Nucleus accumbens (tissue), 56 donors: ENCODE data around the gene HIVEP3.

Experiments used
- DNase-seq, 56 donors: peaks; one replicate each; lab custom pipeline; 2025; lab: John Stamatoyannopoulos, UW

HIVEP3 gene

GRCh38 chr1:41678111-41678878 is 240.4 kb downstream of the HIVEP3 start:
- no peak for DNase-seq

- DNase-seq: no peak
Observed at GRCh38 chr1:41677620-41678019, 241.1 kb downstream of the HIVEP3 start.

DNA sequence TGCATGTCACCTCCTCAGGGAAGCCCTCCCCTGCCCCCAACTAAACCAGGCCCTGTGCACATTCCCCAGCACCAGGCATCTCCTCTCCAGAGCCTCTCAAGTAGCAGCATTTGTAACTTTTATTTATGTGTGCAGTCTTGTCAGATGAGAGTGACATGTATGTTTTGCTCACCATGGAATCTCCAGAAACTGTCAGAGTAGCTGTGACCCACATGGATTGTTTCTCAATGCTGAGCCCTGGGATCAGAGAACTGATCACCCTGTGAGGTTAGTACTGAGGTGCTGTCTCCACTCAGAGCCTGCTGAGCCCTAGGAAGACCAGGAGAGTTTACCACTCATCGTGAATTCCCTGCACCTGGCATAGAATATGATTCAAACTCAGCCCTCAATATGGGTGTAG is 243.3 kb downstream of the HIVEP3 start:
- no peak for DNase-seq

DNA sequence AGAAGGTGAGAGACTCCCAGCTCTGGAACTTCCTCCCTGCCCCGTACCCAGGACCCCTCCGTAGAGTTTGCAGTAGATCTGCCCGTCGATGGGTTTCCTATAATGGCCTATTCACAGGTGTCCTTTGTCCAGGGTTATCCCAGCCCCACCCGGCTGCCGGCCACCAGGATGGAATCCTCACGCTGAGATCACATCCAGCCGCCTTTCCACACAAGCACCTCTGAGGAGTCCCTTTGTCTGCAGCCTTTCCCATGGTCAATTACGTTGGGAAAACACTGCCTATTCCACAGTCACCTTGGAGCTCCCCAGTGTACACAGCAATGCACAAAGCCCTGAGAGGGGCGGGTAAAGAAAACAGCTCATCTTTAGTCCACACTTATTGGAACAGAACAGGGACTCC is 244.2 kb downstream of the HIVEP3 start:
- no peak for DNase-seq

GRCh38 chr1:41673806-41674205 is 244.9 kb downstream of the HIVEP3 start:
- no peak for DNase-seq

DNA sequence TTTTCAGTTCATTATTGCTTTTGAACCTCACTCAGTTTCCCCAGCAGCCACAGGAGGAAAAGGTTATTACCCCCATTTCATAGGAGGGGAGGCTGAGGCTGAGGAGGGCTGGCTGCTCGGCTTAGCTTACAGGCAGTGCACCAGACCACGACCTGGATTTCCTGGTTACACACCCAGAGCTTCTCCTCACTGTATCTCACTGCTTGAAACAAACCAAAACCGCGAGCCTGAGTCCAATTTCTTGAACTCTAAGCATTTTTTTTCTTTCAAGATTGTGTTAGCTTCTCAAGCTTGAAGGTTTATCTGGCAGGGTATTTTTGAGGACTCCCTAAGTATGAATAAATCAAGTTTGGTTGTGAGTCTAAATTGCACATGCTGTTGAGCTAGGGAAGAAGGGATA is 245.3 kb downstream of the HIVEP3 start:
- DNase-seq: no peak

DNA sequence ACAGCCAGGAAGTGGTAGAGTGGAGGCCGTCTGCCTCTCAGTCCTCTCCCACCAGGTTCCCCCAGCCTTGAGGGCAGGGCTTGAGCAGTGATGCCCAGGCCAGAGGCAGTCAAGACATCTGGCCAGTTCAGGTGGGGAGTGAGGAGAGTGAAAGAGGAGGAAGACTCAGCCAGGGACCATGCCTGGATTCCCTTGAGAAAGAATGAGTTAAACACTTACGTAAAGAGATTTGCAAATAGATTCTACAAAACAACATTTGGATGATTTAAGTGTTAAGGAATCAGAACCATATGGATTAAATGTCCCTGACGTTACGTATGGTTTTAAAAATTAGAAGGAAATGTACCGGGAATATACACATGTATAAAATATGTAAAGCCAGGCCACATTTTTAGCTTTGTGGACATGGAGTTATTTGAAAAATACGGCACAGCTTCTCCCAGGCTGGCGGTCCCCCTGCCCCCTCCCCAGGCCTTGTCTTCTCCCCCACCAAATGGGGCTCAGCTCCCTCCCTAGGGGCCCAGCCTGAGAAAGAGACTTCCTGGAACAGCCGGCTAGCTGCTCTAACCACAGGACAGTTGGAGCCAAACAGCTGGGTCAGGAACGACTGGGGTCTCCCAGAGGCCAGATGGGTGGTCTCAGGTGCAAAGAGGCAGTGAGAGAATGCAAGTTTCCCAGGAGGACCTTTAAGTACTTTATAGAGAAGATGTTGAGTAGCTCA is 245.9 kb downstream of the HIVEP3 start:
- no peak for DNase-seq

DNA sequence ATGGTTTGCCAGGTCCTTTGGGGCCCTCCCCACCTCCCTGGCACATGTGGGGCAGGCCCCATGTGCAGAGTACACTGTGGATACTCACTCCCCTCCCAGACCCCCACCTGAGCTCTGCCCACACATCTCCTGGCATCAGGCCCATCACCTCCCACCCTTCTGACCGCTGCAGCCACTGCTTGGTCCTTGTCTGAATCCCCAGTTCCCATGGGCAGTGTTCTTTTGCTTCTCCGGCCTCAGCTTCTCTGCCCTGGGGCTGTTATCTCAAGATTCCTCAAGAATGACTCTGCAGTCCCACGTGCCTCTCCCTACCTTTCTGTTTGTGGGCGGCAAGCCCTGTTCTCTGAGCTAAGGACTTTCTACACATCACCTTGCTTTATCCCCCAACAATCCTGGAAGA is 246.5 kb downstream of the HIVEP3 start:
- DNase-seq: peak in 1 of 56 donors; percentile 4

GRCh38 chr1:41671116-41671755 is 247.5 kb downstream of the HIVEP3 start:
- no peak for DNase-seq

DNA sequence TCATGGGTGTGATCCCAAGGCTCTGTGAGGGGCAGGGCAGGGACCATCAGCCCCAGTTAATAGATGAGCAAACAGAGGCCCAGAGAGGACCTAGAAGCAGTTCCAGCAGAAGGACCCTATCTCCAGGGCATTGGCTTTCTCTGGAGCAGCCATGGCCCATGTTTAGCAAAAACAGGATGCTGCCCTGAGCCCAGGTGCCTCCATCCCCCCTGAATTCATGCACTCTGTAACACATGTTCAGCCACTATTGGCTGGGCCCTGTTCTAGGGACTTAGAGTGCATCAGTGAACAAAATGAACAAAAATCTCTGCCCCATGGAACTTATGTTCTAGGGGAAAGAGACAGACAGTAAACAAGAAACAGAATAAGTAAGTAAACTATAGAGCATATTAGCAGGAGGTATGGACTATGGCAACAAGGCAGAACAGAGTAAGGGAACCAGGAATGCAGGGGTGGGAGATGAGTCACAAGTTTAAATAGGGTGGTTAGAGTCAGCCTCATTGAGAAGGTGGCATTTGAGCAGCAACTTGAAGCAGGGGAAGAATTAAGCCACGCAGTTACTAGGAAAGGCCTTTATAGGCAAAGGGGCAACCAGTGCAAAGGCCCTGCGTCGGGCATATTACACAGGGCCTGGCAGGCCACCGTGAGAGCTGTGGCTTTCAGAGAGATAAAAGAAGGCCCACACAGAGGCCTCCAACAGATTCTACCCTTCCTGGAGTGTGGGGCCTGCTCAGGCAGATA is 248.3 kb downstream of the HIVEP3 start:
- DNase-seq: peak in 12 of 56 donors; percentile 8 to 58 (median 36)

GRCh38 chr1:41668967-41669366 is 249.8 kb downstream of the HIVEP3 start:
- no peak for DNase-seq

DNA sequence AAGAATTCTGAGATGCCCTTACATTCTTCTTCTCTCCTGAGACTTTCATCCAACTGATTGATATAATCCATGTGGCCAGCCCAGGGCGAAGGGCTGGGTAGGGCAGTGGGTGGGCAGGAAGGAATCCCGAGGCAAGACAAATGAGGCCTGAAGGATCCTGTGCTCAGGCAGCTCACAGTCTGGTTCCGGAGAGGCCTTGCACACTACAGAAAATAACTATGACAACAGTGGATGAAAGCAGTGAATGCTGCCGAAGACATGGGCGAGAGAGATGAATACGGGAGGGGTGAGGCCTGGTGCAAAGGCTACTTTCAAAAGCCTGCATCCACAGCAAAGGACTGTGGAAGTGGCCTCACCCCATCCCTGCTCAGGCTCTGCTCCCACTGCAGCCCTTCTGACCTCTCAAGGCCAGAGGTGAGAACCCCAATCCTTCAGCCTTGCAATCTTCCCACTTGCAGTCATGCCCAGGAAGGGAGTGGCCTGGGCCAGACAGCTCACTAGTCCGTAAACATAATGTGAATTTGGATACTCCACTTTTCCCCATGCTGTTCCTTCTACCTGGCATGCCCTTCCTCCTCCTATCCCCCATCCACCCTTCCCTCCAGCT is 250.6 kb downstream of the HIVEP3 start:
- DNase-seq: no peak

GRCh38 chr1:41666981-41667631 is 251.6 kb downstream of the HIVEP3 start:
- no peak for DNase-seq

- DNase-seq: no peak
Observed at GRCh38 chr1:41665962-41666917, 252.5 kb downstream of the HIVEP3 start.

DNA sequence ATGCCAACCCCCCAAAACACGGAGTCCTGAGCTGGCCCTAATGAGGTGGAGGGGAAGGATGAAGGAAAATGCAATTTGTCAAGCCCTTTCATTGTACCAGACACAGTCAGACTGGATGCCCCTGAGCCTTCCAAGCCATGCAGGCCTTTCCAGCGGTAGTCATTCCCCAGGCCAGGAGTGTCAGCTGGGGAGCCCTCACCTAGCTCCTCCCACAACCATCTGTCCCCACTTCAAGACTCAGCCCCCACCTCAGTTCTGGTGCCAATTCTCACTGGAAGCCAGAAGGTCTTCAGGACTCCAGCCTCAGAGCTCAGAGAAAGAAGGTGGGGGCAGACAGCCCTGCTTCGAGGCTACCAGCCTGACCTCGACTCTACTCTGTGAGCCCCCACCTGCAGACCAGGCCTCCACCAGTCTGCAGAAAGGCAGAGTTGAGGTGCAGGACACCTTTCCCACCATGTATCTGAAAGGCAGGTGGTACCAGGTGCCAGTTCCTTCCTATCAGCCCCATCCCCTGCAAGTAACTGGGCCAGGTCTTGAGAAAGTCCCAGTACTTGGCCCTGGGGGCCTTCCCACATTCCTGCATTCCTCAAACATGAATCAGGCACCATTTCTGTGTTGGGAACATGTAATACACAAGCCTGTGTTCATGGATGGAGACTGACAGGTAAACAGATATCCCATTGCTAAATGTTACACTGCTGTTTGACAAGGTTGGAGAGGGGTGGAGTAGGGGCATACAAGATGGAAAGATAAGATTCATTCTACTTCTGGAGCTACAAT is 253.7 kb downstream of the HIVEP3 start:
- no peak for DNase-seq

- no peak for DNase-seq
Observed at GRCh38 chr1:41663671-41664400, 254.9 kb downstream of the HIVEP3 start.

- DNase-seq: peak in 15 of 56 donors; percentile 17 to 72 (median 42)
Observed at GRCh38 chr1:41662765-41663437, 255.8 kb downstream of the HIVEP3 start.
